Lower leg skin (tissue), 3 donors: ENCODE data around the gene TRPM2.

Experiments
- POLR2A ChIP-seq, 2 donors: fragments of 450-650 bp; IDR thresholded peaks; one replicate each; pipeline ENCODE4 v1.6.1; 2016 to 2017; ENCODE audit warnings: antibody characterized with exemption in 2 of 2, mild to moderate bottlenecking in 1 of 2, moderate library complexity in 1 of 2
- TF ChIP-seq, protein P1 (sequence below), 3 donors: fragments of 450-650 bp; IDR thresholded peaks; one replicate each; pipeline ENCODE4 v1.5.1; 2016; ENCODE audit warnings: antibody characterized with exemption in 3 of 3, mild to moderate bottlenecking in 3 of 3, moderate library complexity in 2 of 3

DNA sequence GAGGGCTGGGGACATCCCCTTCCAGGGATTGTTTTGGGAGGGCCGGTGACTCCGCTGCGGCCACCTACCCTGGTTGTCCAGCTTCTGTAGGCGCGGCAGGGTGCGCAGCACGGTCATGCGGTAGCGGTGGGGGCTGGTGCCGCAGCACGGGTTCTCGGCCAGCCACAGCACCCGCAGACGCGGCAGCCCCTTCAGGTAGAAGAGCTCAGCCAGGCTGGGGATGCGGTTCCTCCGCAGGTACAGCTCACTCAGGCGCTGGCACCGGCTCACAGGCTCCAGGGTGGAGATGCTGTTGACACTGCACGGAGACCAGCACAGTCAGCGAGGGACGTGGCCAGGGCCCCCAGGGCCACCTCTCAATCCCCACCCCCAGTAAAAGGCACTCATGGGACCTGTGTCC lies 20.5 kb upstream of the TRPM2 start:
- TF ChIP-seq, protein P1, sequence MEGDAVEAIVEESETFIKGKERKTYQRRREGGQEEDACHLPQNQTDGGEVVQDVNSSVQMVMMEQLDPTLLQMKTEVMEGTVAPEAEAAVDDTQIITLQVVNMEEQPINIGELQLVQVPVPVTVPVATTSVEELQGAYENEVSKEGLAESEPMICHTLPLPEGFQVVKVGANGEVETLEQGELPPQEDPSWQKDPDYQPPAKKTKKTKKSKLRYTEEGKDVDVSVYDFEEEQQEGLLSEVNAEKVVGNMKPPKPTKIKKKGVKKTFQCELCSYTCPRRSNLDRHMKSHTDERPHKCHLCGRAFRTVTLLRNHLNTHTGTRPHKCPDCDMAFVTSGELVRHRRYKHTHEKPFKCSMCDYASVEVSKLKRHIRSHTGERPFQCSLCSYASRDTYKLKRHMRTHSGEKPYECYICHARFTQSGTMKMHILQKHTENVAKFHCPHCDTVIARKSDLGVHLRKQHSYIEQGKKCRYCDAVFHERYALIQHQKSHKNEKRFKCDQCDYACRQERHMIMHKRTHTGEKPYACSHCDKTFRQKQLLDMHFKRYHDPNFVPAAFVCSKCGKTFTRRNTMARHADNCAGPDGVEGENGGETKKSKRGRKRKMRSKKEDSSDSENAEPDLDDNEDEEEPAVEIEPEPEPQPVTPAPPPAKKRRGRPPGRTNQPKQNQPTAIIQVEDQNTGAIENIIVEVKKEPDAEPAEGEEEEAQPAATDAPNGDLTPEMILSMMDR (IDR thresholded peaks at IDR 0.05): no peak
- no peak for TF ChIP-seq POLR2A (IDR thresholded peaks at IDR 0.05)
